Tibial nerve (tissue), 4 donors: Measurements from ENCODE around the gene ATP6V1F. TPM values are rescaled to one million over a fixed set of nuclear protein-coding genes. Genes with fewer than 3 reads are reported as not detected.

Experiments
- DNase-seq, 2 donors: peaks; one replicate each; pipeline ENCODE4 v3.0.0-alpha.2; 2019; ENCODE audit warnings: low spot score in 2 of 2
- H3K27ac ChIP-seq, 4 donors: fragments of 200-600 bp; sonication (generic) in 3 of 4; one replicate each; pipeline ENCODE4 v1.5.1; 2017 to 2019; ENCODE audit warnings: mild to moderate bottlenecking in 1 of 4
- H3K27me3 ChIP-seq, 2 donors: fragments of 200-600 bp; sonication (generic) in 1 of 2; one replicate each; pipeline versions ENCODE4 v1.5.1 to v1.6.0; 2017 to 2019
- H3K36me3 ChIP-seq, 3 donors: fragments of 200-600 bp; sonication (generic); one replicate each; pipeline ENCODE4 v1.5.1; 2018 to 2019
- H3K4me1 ChIP-seq, 4 donors: fragments of 200-600 bp; sonication (generic) in 3 of 4; one replicate each; pipeline ENCODE4 v1.5.1; 2017 to 2019
- H3K4me3 ChIP-seq, 4 donors: fragments of 200-600 bp; sonication (generic) in 3 of 4; one replicate each; pipeline ENCODE4 v1.5.1; 2017 to 2019; ENCODE audit warnings: mild to moderate bottlenecking in 1 of 4, moderate library complexity in 1 of 4
- H3K9me3 ChIP-seq, 4 donors: fragments of 200-600 bp; sonication (generic) in 3 of 4; one replicate each; pipeline ENCODE4 v1.5.1; 2017 to 2019
- EP300 ChIP-seq, 2 donors: sonication (generic); formaldehyde crosslinking; IDR thresholded peaks; one replicate each; pipeline ENCODE4 v1.6.1; 2017; ENCODE audit warnings: antibody characterized with exemption in 2 of 2, mild to moderate bottlenecking in 1 of 2
- POLR2A ChIP-seq, 2 donors: fragments of 450-650 bp; IDR thresholded peaks; one replicate each; pipeline ENCODE4 v1.6.1; 2017; ENCODE audit warnings: antibody characterized with exemption in 2 of 2, mild to moderate bottlenecking in 2 of 2, moderate library complexity in 2 of 2
- WGBS, 2 donors: methylation state at CpG; one replicate each; pipeline ENCODE4 v1.1.5; 2018; 5-methylcytosine and 5-hydroxymethylcytosine counted together
- total RNA-seq, 4 donors: library from RNA; depleted of rRNA; stranded (reverse); fragments of >200 nt; gene quantifications; one replicate each; pipeline ENCODE4 v1.1.0, GENCODE V29; 2016
- TF ChIP-seq, protein P1 (sequence below), 5 experiments: fragments of 200-600 bp in 3 of 5; fragments of 450-650 bp in 2 of 5; sonication (generic) in 3 of 5; IDR thresholded peaks; one replicate each; pipeline ENCODE4 v1.5.1; 2016 to 2019; ENCODE audit warnings: antibody characterized with exemption in 5 of 5, mild to moderate bottlenecking in 3 of 5, moderate library complexity in 2 of 5

ATP6V1F gene
- total RNA-seq, 4 donors from 2014 or later: 57.9 to 122 (median 75.4) TPM

DNA sequence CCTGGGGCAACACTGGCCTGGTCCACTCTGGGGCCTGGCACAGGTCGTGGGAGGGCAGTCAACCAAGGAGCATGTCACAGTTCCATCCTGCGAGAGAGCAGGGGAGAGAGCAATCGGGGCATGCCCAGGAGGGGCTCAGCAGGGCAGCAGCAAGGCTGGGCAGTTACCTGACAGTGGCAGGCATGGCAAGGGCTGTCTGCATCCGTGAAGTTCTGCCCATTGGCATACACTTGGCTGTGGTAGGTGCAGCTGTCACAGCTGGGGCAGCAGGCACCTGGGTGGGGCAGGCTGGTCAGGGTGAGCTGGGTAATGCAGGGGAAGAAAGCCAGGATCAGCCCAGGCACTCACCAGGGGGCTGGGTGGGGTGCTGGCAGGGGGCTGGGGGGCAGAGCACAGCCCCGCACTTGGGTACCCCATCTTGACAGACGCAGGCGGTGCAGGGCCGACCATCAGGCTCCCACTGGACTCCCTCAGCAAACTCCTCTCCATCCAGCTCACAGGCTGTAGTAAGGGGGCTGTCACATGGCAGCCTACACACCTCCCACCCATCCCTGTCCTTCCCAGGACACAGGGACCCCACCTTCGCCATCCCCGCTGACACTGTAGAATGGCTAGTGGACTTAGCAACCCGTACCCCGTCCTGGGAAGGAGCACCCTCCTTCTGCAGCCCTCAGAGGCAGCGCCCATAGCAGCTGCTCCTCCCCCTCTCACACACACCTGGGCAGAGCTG, 30.0 kb downstream of the ATP6V1F start:
- no peak overlapping the region for H3K27ac ChIP-seq
- 87 to 91% methylated on average over 5 to 13 of the region's 13 CpGs for WGBS, 2 donors
- TF ChIP-seq, protein P1, sequence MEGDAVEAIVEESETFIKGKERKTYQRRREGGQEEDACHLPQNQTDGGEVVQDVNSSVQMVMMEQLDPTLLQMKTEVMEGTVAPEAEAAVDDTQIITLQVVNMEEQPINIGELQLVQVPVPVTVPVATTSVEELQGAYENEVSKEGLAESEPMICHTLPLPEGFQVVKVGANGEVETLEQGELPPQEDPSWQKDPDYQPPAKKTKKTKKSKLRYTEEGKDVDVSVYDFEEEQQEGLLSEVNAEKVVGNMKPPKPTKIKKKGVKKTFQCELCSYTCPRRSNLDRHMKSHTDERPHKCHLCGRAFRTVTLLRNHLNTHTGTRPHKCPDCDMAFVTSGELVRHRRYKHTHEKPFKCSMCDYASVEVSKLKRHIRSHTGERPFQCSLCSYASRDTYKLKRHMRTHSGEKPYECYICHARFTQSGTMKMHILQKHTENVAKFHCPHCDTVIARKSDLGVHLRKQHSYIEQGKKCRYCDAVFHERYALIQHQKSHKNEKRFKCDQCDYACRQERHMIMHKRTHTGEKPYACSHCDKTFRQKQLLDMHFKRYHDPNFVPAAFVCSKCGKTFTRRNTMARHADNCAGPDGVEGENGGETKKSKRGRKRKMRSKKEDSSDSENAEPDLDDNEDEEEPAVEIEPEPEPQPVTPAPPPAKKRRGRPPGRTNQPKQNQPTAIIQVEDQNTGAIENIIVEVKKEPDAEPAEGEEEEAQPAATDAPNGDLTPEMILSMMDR (IDR thresholded peaks at IDR 0.05): no peak
- TF ChIP-seq EP300 (IDR thresholded peaks at IDR 0.05) (no peak), POLR2A (IDR thresholded peaks at IDR 0.05) (no peak)

DNA sequence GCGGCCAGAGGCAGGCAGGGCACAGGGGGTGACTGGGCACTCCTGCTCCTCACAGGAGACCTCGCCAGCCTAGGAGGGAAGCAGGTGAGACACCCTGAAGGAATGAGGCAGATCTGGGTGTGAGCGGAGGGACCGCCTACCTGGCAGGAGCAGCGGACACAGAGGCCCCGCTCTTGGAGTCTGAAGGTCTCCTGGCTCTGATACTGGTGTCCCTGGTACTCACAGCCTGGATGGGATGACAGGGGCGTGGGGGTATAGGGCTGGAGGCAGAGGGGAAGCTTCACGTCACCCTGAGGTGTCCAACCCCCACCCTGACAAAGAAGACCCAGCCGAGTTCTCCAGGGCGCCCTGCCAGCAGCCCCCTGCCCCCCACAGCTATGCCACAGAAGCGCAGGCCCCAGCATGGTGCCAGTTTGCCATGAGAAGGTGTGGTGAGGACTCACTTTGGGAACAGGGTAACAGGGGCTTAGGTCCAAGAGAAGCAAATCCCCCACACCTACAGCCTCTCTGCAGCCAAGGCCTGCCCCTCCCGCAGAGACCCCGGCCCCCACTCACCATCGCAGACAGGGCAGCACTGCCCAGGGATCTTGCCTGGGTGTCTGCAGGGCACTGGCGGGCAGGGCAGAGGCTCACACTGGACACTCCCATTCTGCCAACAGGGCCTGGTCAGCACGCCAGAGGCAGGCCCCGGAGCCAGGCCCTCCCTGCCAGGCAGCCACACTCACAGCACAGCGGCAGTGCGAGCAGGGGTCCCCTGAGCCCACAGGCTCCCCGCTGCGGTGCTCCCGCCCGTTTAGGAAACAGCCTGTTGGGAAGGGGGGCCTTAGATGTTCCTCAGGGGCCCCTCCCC, 30.8 kb downstream of the ATP6V1F start:
- Histone ChIP-seq H3K9me3 (no peaks in the 10 kb centered on the region), H3K27me3 (peaks cover 0 to 19% of the 10 kb centered on the region in 2 donors), H3K36me3 (no peaks in the 10 kb centered on the region), H3K4me3 (no peak overlapping the region), H3K4me1 (peaks cover 0 to 10% (median 3%) of the 10 kb centered on the region in 4 donors), H3K27ac (no peak overlapping the region)
- no peak for DNase-seq
- WGBS, 2 donors: 86 to 89% methylated on average over 10 of the region's 23 CpGs
- TF ChIP-seq, protein P1 (IDR thresholded peaks at IDR 0.05): no peak
- no peak for TF ChIP-seq EP300 (IDR thresholded peaks at IDR 0.05)
- TF ChIP-seq POLR2A (IDR thresholded peaks at IDR 0.05): no peak

More for the DNA sequence above, 30.0 kb downstream of the ATP6V1F start:
- peaks cover 0 to 10% (median 3%) of the 10 kb centered on the region in 4 donors for H3K4me1 ChIP-seq
- no peak overlapping the region for H3K4me3 ChIP-seq
- no peaks in the 10 kb centered on the region for H3K9me3 ChIP-seq
- peaks cover 0 to 19% of the 10 kb centered on the region in 2 donors for H3K27me3 ChIP-seq
- DNase-seq: no peak
- H3K36me3 ChIP-seq: no peaks in the 10 kb centered on the region

DNA sequence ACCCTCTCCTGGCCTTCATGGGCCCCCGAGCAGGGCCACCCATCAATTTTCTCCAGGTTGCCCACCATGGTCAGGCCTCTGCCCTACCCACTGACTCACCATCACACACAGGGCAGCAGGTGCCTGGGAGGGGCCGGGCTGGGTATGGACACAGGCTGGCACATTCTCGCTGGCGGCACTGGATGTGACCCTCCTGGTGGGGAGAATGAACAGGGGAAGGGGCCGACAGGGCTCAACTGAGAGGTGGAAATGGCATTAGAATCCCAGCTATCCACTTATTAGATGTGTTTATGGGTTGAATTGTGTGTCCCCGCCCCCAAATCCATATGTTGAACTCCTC, 31.4 kb downstream of the ATP6V1F start:
- H3K36me3 ChIP-seq: no peaks in the 10 kb centered on the region
- no peak for TF ChIP-seq EP300 (IDR thresholded peaks at IDR 0.05)
- 85 to 98% methylated on average over 4 to 6 of the region's 6 CpGs for WGBS, 2 donors
- H3K27ac ChIP-seq: no peak overlapping the region
- H3K27me3 ChIP-seq: peaks cover 0 to 19% of the 10 kb centered on the region in 2 donors
- peaks cover 0 to 2% (median 0%) of the 10 kb centered on the region in 4 donors for H3K9me3 ChIP-seq
- H3K4me3 ChIP-seq: no peak overlapping the region
- peaks cover 0 to 10% (median 3%) of the 10 kb centered on the region in 4 donors for H3K4me1 ChIP-seq
- DNase-seq: no peak

DNA sequence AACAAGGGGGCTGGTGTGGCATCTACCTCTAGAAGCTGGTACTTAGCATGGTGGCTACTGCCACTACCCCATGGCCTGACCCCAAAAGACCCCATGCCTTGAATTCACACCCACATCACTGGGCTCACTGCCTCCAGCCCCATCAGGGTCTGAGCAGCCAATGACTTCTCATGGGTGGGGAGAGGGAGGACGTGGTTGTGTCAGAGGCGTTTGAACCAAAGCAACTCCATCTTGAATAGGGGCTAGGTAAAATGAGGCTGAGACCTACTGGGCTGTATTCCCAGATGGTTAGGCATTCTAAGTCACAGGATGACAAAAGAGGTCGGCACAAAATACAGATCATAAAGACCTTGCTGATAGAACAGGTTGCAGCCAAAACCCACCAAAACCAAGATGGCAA, 32.7 kb downstream of the ATP6V1F start:
- TF ChIP-seq POLR2A (IDR thresholded peaks at IDR 0.05) (no peak), EP300 (IDR thresholded peaks at IDR 0.05) (no peak)
- TF ChIP-seq, protein P1 (IDR thresholded peaks at IDR 0.05): no peak
- Histone ChIP-seq H3K27me3 (peaks cover 0 to 16% of the 10 kb centered on the region in 2 donors), H3K36me3 (no peaks in the 10 kb centered on the region), H3K4me1 (peaks cover 0 to 10% (median 3%) of the 10 kb centered on the region in 4 donors), H3K4me3 (no peak overlapping the region), H3K27ac (no peak overlapping the region), H3K9me3 (peaks cover 0 to 9% (median 0%) of the 10 kb centered on the region in 4 donors)
- DNase-seq: no peak
- 61 to 89% methylated on average over 3 of the region's 3 CpGs for WGBS, 2 donors

DNA sequence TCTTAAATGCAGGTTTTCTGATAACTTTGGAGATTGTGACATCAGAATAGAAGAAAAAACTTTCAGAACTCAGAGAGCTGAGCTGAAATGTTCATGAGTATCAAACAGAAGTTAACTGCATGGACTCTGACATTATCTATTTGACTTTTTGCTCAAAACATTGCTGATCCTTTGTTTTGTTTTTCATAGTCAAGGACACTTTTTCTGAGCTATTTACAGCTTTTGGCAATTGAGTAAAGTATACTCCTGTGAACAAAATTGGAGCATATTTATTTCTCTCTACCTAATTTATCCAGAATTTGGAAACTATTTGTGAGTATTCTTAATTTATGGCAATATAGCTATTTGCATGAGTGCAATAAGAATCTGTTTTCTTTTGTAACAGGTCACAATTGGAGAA, 36.7 kb downstream of the ATP6V1F start:
- TF ChIP-seq POLR2A (IDR thresholded peaks at IDR 0.05) (no peak), EP300 (IDR thresholded peaks at IDR 0.05) (no peak)
- TF ChIP-seq, protein P1 (IDR thresholded peaks at IDR 0.05): no peak

More for the DNA sequence above, 36.7 kb downstream of the ATP6V1F start:
- H3K36me3 ChIP-seq: no peaks in the 10 kb centered on the region
- no peak overlapping the region for H3K4me3 ChIP-seq
- peaks cover 0 to 9% (median 0%) of the 10 kb centered on the region in 4 donors for H3K9me3 ChIP-seq
- H3K27ac ChIP-seq: no peak overlapping the region
- H3K27me3 ChIP-seq: peaks cover 0 to 10% of the 10 kb centered on the region in 2 donors
- DNase-seq: no peak
- H3K4me1 ChIP-seq: no peaks in the 10 kb centered on the region
